Thyroid gland (tissue), 4 donors: Measurements from ENCODE around the gene C9orf78. TPM values are rescaled to one million over a fixed set of nuclear protein-coding genes. Genes with fewer than 3 reads are reported as not detected.

Experiments
- DNase-seq, 2 donors: peaks; one replicate each; pipeline ENCODE4 v3.0.0-alpha.2; 2019
- H3K27ac ChIP-seq, 3 donors: fragments of 200-600 bp; sonication (generic); 1 replicate in 2 of 3; 2 replicates in 1 of 3; pipeline ENCODE4 v1.5.1; 2016 to 2019; ENCODE audit warnings: mild to moderate bottlenecking in 1 of 3, moderate library complexity in 1 of 3
- H3K27me3 ChIP-seq: fragments of 200-600 bp; sonication (generic); one replicate; pipeline ENCODE4 v1.5.1; 2019
- H3K36me3 ChIP-seq, 2 donors: fragments of 200-600 bp; sonication (generic); one replicate each; pipeline ENCODE4 v1.5.1; 2016 to 2019
- H3K4me1 ChIP-seq, 2 donors: fragments of 200-600 bp; sonication (generic); one replicate each; pipeline ENCODE4 v1.5.1; 2017 to 2019
- H3K4me3 ChIP-seq, 3 donors: fragments of 200-600 bp; sonication (generic); replicated peaks in 1 of 3; 1 replicate in 2 of 3; 2 replicates in 1 of 3; pipeline ENCODE4 v1.5.1; 2016; ENCODE audit warnings: mild to moderate bottlenecking in 1 of 3
- H3K9me3 ChIP-seq: fragments of 200-600 bp; sonication (generic); one replicate; pipeline ENCODE4 v1.5.1; 2017
- CTCF ChIP-seq, 6 experiments: fragments of 200-600 bp in 3 of 6; fragments of 450-650 bp in 3 of 6; sonication (generic) in 3 of 6; IDR thresholded peaks; one replicate each; pipeline ENCODE4 v1.5.1; 2016 to 2019; ENCODE audit warnings: antibody characterized with exemption in 6 of 6, mild to moderate bottlenecking in 2 of 6, inconsistent platforms in 1 of 6, moderate library complexity in 1 of 6
- POLR2A ChIP-seq, 2 donors: fragments of 450-650 bp; IDR thresholded peaks; one replicate each; pipeline ENCODE4 v1.6.1; 2017; ENCODE audit warnings: antibody characterized with exemption in 2 of 2, mild to moderate bottlenecking in 2 of 2, moderate library complexity in 1 of 2
- WGBS, 2 donors: methylation state at CpG; one replicate each; pipeline ENCODE4 v1.1.5; 2017; 5-methylcytosine and 5-hydroxymethylcytosine counted together
- intact Hi-C: fragments of 100-400 bp; cut with DNase I; formaldehyde crosslinking; loops from one replicate; pipeline ENCODE4 v1.15.1; 2023
- total RNA-seq, 4 donors: library from RNA; depleted of rRNA; stranded (reverse); fragments of >200 nt; gene quantifications; one replicate each; pipeline ENCODE4 v1.2.3, GENCODE V29; 2016

Gene C9orf78
- total RNA-seq, 4 donors from 2014 or later = 59.4 to 89.2 (median 81.4) TPM

GRCh38 chr9:129826344-129826743, 8.7 kb downstream of the C9orf78 start:
- H3K36me3 ChIP-seq = peaks cover 35 to 40% of the 10 kb centered on the region in 2 donors
- 88 to 94% methylated on average over 6 of the region's 6 CpGs for WGBS, 2 donors

GRCh38 chr9:129823935-129824601, 11.0 kb downstream of the C9orf78 start, which contains the start of gene TOR1A:
TSS of gene TOR1A (minus strand) at chr9:129824136. CDS start at chr9:129824085, 51 bp downstream.
- TF ChIP-seq CTCF (IDR thresholded peaks at IDR 0.05) (no peak), POLR2A (IDR thresholded peaks at IDR 0.05) (peak in 1 of 2 donors; percentile 78)
- 10 to 11% methylated on average over 18 to 21 of the region's 47 CpGs for WGBS, 2 donors
- peak within 1 kb of the TSS in 2 of 3 donors; percentile 68 to 94 for H3K4me3 ChIP-seq
- peaks cover 22 to 25% of the 10 kb centered on the region in 2 donors for H3K36me3 ChIP-seq
- DNase-seq = peak; percentile 93 to 96
- intact Hi-C loops = no loop called here
- no peaks in the 10 kb centered on the region for H3K9me3 ChIP-seq
- peaks cover 6 to 7% of the 10 kb centered on the region in 2 donors for H3K4me1 ChIP-seq
- H3K27me3 ChIP-seq = no peaks in the 10 kb centered on the region
- H3K27ac ChIP-seq = peak within 1 kb of the TSS; percentile 10 to 65 (median 60)

More at GRCh38 chr9:129826344-129826743, 8.7 kb downstream of the C9orf78 start:
- Histone ChIP-seq H3K27me3 (no peaks in the 10 kb centered on the region), H3K4me3 (no peak overlapping the region), H3K27ac (no peak overlapping the region), H3K4me1 (peaks cover 6 to 7% of the 10 kb centered on the region in 2 donors), H3K9me3 (no peaks in the 10 kb centered on the region)
- no peak for TF ChIP-seq CTCF (IDR thresholded peaks at IDR 0.05)
- no peak for TF ChIP-seq POLR2A (IDR thresholded peaks at IDR 0.05)
- intact Hi-C loops = no loop called here
- no peak for DNase-seq

GRCh38 chr9:129823542-129823934, 11.5 kb downstream of the C9orf78 start:
- Histone ChIP-seq H3K9me3 (no peaks in the 10 kb centered on the region), H3K36me3 (peaks cover 19 to 20% of the 10 kb centered on the region in 2 donors), H3K4me3 (peak overlapping the region in 2 of 3 donors; percentile 68 to 94), H3K27ac (peak overlapping the region; percentile 10 to 65 (median 60)), H3K4me1 (peaks cover 6 to 7% of the 10 kb centered on the region in 2 donors), H3K27me3 (no peaks in the 10 kb centered on the region)
- 0% methylated on average over 1 to 7 of the region's 15 CpGs for WGBS, 2 donors
- DNase-seq = no peak
- TF ChIP-seq CTCF (IDR thresholded peaks at IDR 0.05) (no peak), POLR2A (IDR thresholded peaks at IDR 0.05) (no peak)
- intact Hi-C loops = no loop called here

- DNase-seq = peak in 1 of 2 donors; percentile 25
- intact Hi-C loops = no loop called here
- Histone ChIP-seq H3K36me3 (peaks cover 19 to 22% of the 10 kb centered on the region in 2 donors), H3K27me3 (no peaks in the 10 kb centered on the region), H3K4me3 (peak overlapping the region in 2 of 3 donors; percentile 10 to 94), H3K27ac (peak overlapping the region in 1 of 3 donors; percentile 65), H3K9me3 (no peaks in the 10 kb centered on the region), H3K4me1 (peaks cover 6 to 7% of the 10 kb centered on the region in 2 donors)
- TF ChIP-seq POLR2A (IDR thresholded peaks at IDR 0.05) = no peak
- TF ChIP-seq CTCF (IDR thresholded peaks at IDR 0.05) = no peak
- 18 to 24% methylated on average over 18 to 20 of the region's 26 CpGs for WGBS, 2 donors
Observed at GRCh38 chr9:129822898-129823541, 12.1 kb downstream of the C9orf78 start.
